Thyroid gland (tissue), 4 donors: ENCODE data around the gene SUOX.

Source experiments
- CTCF ChIP-seq, 6 experiments: fragments of 200-600 bp in 3 of 6; fragments of 450-650 bp in 3 of 6; sonication (generic) in 3 of 6; IDR thresholded peaks; one replicate each; pipeline ENCODE4 v1.5.1; 2016 to 2019; ENCODE audit warnings: antibody characterized with exemption in 6 of 6, mild to moderate bottlenecking in 2 of 6, inconsistent platforms in 1 of 6, moderate library complexity in 1 of 6
- POLR2A ChIP-seq, 2 donors: fragments of 450-650 bp; IDR thresholded peaks; one replicate each; pipeline ENCODE4 v1.6.1; 2017; ENCODE audit warnings: antibody characterized with exemption in 2 of 2, mild to moderate bottlenecking in 2 of 2, moderate library complexity in 1 of 2

- TF ChIP-seq CTCF (IDR thresholded peaks at IDR 0.05) (no peak), POLR2A (IDR thresholded peaks at IDR 0.05) (no peak)
Observed at GRCh38 chr12:56031987-56032386, 34.9 kb downstream of the SUOX start.
